Cardiac muscle cell (in vitro differentiated cells and primary cell): ENCODE measurements around the gene CLTCL1. TPM values are rescaled to one million over a fixed set of nuclear protein-coding genes. Genes with fewer than 3 reads are reported as not detected.
"Not testable (repeated sequence)": the region's sequence is repeated elsewhere in the genome, so short reads cannot be mapped to it uniquely, and the experiment has no call there.

Experiments used
- DNase-seq, 2 donors: peaks; one replicate each; pipeline versions ENCODE4 v3.0.0 to v3.0.0-alpha.2; 2010 to 2017; ENCODE audit warnings: low read depth in 1 of 2, low spot score in 1 of 2
- H3K27ac ChIP-seq: fragments of 200-600 bp; sonication (generic); 2 replicates; pipeline ENCODE4 v1.5.1; 2016
- H3K27me3 ChIP-seq: fragments of 200-600 bp; sonication (generic); 2 replicates; pipeline ENCODE4 v1.6.0; 2016; ENCODE audit warnings: control low read depth
- H3K36me3 ChIP-seq: fragments of 200-600 bp; sonication (generic); 2 replicates; pipeline ENCODE4 v1.5.1; 2016; ENCODE audit warnings: control low read depth
- H3K4me1 ChIP-seq: fragments of 200-600 bp; sonication (generic); 2 replicates; pipeline ENCODE4 v1.8.1; 2017; ENCODE audit warnings: low read depth, mild to moderate bottlenecking, mixed run types
- H3K4me3 ChIP-seq: fragments of 200-600 bp; sonication (generic); 2 replicates; pipeline ENCODE4 v1.5.1; 2016; ENCODE audit warnings: mild to moderate bottlenecking
- H3K9me3 ChIP-seq: fragments of 200-600 bp; sonication (generic); 2 replicates; pipeline ENCODE4 v1.5.1; 2017; ENCODE audit warnings: low read depth, mild to moderate bottlenecking, control low read depth
- polyA plus RNA-seq: library from polyadenylated mRNA; unstranded; fragments of >200 nt; fragmentation: Nextera tagmentation; extraction: Ambion mirVana; gene quantifications from 2 replicates; pipeline ENCODE4 v1.2.1, GENCODE V29; 2016
- total RNA-seq: library from RNA; depleted of rRNA; stranded (reverse); fragments of >200 nt; gene quantifications from 2 replicates; pipeline ENCODE4 v1.2.3, GENCODE V29; 2016
- TF ChIP-seq, protein P1 (sequence below): IDR thresholded peaks from 2 replicates; pipeline ENCODE4 v1.5.1; 2012; ENCODE audit warnings: low read depth, mild to moderate bottlenecking, low read length

The CLTCL1 gene
- total and polyA plus RNA-seq, 2 experiments from 2014 or later = 3.9 to 12.2 TPM

DNA sequence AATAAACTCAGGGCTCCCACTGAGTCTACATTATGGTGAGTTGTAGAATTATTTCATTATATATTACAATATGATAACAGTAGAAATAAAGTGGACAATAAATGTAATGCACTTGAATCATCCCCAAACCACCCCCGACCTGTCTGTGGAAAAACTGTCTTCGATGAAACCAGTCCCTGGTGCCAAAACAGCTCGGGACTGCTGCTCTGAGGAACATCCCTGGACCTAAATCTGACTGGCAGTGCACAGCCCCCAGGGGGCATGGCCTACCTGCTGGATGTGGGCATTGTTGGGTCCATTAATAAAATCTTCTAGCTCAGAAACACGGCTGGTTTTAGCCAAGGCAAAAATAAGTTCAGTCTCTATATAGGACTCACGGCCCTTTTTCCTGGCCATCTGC lies 83.6 kb downstream of the CLTCL1 start:
- TF ChIP-seq, protein P1, sequence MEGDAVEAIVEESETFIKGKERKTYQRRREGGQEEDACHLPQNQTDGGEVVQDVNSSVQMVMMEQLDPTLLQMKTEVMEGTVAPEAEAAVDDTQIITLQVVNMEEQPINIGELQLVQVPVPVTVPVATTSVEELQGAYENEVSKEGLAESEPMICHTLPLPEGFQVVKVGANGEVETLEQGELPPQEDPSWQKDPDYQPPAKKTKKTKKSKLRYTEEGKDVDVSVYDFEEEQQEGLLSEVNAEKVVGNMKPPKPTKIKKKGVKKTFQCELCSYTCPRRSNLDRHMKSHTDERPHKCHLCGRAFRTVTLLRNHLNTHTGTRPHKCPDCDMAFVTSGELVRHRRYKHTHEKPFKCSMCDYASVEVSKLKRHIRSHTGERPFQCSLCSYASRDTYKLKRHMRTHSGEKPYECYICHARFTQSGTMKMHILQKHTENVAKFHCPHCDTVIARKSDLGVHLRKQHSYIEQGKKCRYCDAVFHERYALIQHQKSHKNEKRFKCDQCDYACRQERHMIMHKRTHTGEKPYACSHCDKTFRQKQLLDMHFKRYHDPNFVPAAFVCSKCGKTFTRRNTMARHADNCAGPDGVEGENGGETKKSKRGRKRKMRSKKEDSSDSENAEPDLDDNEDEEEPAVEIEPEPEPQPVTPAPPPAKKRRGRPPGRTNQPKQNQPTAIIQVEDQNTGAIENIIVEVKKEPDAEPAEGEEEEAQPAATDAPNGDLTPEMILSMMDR = no peak
- Histone ChIP-seq H3K27me3 (no peaks in the 10 kb centered on the region), H3K4me1 (no peaks in the 10 kb centered on the region), H3K4me3 (no peak overlapping the region), H3K9me3 (no peaks in the 10 kb centered on the region), H3K36me3 (no peaks in the 10 kb centered on the region), H3K27ac (peak overlapping the region; percentile 36)
- DNase-seq = no peak

DNA sequence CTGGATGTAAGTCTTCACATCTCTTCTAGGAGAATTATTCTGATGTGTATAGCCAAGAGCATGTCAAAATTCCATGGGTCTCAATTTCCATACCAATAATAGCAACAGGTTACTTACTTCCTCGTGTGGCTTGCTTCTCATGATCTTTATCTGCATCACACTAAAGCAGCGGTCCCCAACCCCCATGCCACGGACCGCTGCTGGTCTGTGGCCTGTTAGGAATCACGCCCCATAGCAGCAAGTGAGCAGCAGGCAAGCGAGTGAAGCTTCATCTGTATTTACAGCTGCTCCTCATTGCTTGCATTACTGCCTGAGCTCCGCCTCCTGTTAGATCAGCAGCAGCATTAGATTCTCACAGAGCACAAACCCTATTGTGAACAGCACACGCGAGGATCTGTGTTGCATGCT lies 84.1 kb downstream of the CLTCL1 start:
- Histone ChIP-seq H3K4me3 (no peak overlapping the region), H3K4me1 (no peaks in the 10 kb centered on the region), H3K36me3 (no peaks in the 10 kb centered on the region), H3K27ac (no peak overlapping the region), H3K9me3 (no peaks in the 10 kb centered on the region), H3K27me3 (no peaks in the 10 kb centered on the region)
- no peak for DNase-seq
- TF ChIP-seq, protein P1 = no peak

DNA sequence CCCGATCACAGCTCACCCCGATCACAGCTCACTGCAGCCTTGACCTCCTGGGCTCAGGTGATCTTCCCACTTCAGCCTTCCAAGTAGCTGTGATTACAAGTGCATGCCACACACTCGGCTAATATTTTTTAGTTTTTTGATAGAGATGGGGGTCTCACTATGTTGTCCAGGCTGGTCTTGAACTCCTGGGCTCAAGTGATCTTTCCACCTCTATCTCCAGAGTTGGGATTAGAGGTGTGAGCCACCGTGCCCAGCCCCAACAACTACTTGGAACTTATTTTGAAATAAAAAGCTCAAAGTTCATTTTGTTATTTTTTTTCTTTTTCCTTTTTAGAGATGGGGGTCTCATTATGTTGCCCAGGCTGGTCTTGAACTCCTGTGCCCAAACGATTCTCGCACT lies 85.2 kb downstream of the CLTCL1 start:
- Histone ChIP-seq H3K4me1 (no peaks in the 10 kb centered on the region), H3K9me3 (no peaks in the 10 kb centered on the region), H3K4me3 (no peak overlapping the region), H3K27me3 (no peaks in the 10 kb centered on the region), H3K36me3 (no peaks in the 10 kb centered on the region), H3K27ac (no peak overlapping the region)
- TF ChIP-seq, protein P1 = no peak
- DNase-seq = no peak

DNA sequence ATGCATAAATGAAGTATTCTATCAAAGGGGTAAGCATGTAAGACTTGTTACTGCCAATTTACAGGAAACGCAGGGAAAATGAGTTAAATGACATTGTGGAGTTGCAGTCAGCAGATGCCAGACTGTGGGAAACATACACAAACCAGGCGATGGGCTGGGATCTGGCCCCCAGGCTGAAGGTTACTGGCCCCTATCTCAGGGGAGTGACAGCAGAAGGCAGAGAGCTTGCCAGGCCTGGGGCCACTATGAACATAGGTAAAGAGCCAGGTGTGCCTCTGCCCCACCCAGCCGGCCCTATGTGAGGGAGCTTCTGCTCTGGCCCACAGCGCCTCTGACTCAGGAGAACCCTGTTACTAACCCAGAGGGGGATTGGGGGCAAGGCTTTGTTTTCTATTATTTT lies 86.9 kb downstream of the CLTCL1 start:
- TF ChIP-seq, protein P1 = no peak
- H3K27me3 ChIP-seq = no peaks in the 10 kb centered on the region
- H3K4me1 ChIP-seq = no peaks in the 10 kb centered on the region
- no peaks in the 10 kb centered on the region for H3K9me3 ChIP-seq
- no peak overlapping the region for H3K4me3 ChIP-seq
- no peak overlapping the region for H3K27ac ChIP-seq
- no peak for DNase-seq
- H3K36me3 ChIP-seq = no peaks in the 10 kb centered on the region

DNA sequence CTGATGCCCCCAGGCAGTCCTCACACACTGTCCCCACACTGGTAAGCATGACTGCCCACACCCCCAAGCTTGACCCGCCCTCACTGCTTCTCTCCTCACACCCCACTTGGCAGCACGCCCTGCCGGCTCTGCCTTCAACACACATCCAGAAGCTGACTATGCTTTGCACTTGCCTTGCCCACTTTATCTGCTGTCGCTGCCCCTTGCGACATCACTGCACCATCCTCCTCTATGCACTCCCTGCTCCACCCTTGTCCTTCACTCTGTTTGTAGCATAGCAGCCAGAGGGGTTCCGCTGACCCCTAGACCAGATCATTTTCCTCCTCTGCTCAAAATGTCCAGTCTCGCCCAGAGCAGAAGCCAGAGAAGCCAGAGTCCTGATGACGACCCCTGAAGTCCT lies 87.7 kb downstream of the CLTCL1 start:
- Histone ChIP-seq H3K4me3 (no peak overlapping the region), H3K4me1 (no peaks in the 10 kb centered on the region), H3K27ac (no peak overlapping the region), H3K9me3 (no peaks in the 10 kb centered on the region), H3K27me3 (no peaks in the 10 kb centered on the region), H3K36me3 (no peaks in the 10 kb centered on the region)
- DNase-seq = peak in 1 of 2 donors; percentile 3
- TF ChIP-seq, protein P1 = no peak

DNA sequence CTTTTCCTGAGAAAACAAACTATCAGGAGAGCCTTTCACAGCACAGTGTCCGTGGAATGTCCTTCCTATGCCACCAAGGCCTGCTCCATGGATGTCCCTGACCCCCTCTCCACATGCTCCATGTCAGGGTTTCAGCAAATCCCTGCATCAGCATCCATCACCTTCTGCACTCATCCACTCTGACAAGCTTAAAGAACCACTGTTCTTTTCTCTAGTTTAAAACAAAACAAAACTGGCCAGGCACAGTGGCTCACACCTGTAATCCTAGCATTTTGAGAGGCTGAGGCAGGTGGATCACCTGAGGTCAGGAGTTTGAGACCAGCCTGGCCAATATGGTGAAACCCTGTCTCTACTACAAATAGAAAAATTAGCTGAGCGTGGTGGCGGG lies 88.7 kb downstream of the CLTCL1 start:
- H3K4me3 ChIP-seq, H3K36me3 ChIP-seq, H3K9me3 ChIP-seq, H3K4me1 ChIP-seq, H3K27ac ChIP-seq, H3K27me3 ChIP-seq, DNase-seq: not testable (repeated sequence)
